BJ (cell line): ENCODE measurements around the gene RMND1. TPM values are rescaled to one million over a fixed set of nuclear protein-coding genes. Genes with fewer than 3 reads are reported as not detected.
A peak's percentile ranks its signal among the peaks of the same experiment; 100 is the strongest.

Experiments used
- CTCF ChIA-PET: fragments of 350-600 bp; formaldehyde crosslinking; extraction: SDS; loops from one replicate; lab custom pipeline; 2021; ENCODE audit warnings: antibody characterized with exemption, inconsistent platforms; lab: Yijun Ruan, JAX
- POLR2A ChIA-PET: fragments of 300-600 bp; sonication (Branson Sonifier 250); formaldehyde crosslinking; extraction: SDS; loops from one replicate; lab custom pipeline; 2021; ENCODE audit warnings: antibody characterized with exemption; lab: Charles Lee
- DNase-seq: peaks from one replicate; pipeline ENCODE4 v3.0.0-alpha.2; 2011; ENCODE audit warnings: low read depth
- H3K27me3 ChIP-seq: 2 replicates; pipeline ENCODE4 v1.6.0; 2011; ENCODE audit warnings: low read length; ENCODE audit not compliant: control insufficient read depth, insufficient read depth
- H3K36me3 ChIP-seq: 2 replicates; pipeline ENCODE4 v1.5.1; 2011; ENCODE audit warnings: low read length; ENCODE audit not compliant: control insufficient read depth, insufficient read depth
- H3K4me3 ChIP-seq: 2 replicates; pipeline ENCODE4 v1.5.1; 2011; ENCODE audit warnings: low read depth, mild to moderate bottlenecking, control low read depth, low read length
- CTCF ChIP-seq: IDR thresholded peaks from 2 replicates; pipeline ENCODE4 v1.5.1; 2011; ENCODE audit warnings: low read depth, mild to moderate bottlenecking, control low read depth, inconsistent platforms, low read length, moderate library complexity; ENCODE audit not compliant: insufficient read depth
- polyA plus RNA-seq: library from polyadenylated mRNA; depleted of rRNA; stranded (reverse); fragments of >200 nt; gene quantifications from 2 replicates; pipeline ENCODE4 v1.2.3, GENCODE V29; 2011

Gene RMND1
- polyA plus RNA-seq, 1 experiment = 10.4 TPM

- H3K4me3 ChIP-seq = peak overlapping the region; percentile 73
- DNase-seq = no peak
- H3K27me3 ChIP-seq = no peaks in the 10 kb centered on the region
- ChIA-PET CTCF (interaction anchor here (1.8 kb wide), 1 partner anchor 14 kb away, joined by 12 read pairs; no protein-coding TSS in a partner anchor), POLR2A (no interaction called here)
- TF ChIP-seq CTCF = no peak
- no peaks in the 10 kb centered on the region for H3K36me3 ChIP-seq
Observed at GRCh38 chr6:151392427-151392826, 59.5 kb downstream of the RMND1 start.

GRCh38 chr6:151391471-151392413 lies 60.2 kb downstream of the RMND1 start, which contains the start of gene ZBTB2:
Gene ZBTB2, minus strand, starts transcription at chr6:151391559. Its CDS starts 17,922 bp downstream, at chr6:151373637.
- CTCF ChIA-PET = interaction anchor here (1.8 kb wide), 1 partner anchor 15 kb away, joined by 12 read pairs; no protein-coding TSS in a partner anchor
- TF ChIP-seq CTCF = no peak
- no peaks in the 10 kb centered on the region for H3K36me3 ChIP-seq
- H3K4me3 ChIP-seq = peak within 1 kb of the TSS; percentile 73
- peak; percentile 30 for DNase-seq
- H3K27me3 ChIP-seq = no peaks in the 10 kb centered on the region
- POLR2A ChIA-PET = no interaction called here

- no peaks in the 10 kb centered on the region for H3K27me3 ChIP-seq
- DNase-seq = no peak
- CTCF ChIA-PET = no interaction called here
- TF ChIP-seq CTCF = no peak
- H3K4me3 ChIP-seq = peak overlapping the region; percentile 73
- H3K36me3 ChIP-seq = no peaks in the 10 kb centered on the region
- POLR2A ChIA-PET = interaction anchor here (0.7 kb wide), 1 partner anchor 511 kb away, joined by 3 read pairs; no protein-coding TSS in a partner anchor
Observed at GRCh38 chr6:151390851-151391470, 61.0 kb downstream of the RMND1 start.

GRCh38 chr6:151390276-151390850 lies 61.6 kb downstream of the RMND1 start:
- ChIA-PET CTCF (interaction anchor here (0.6 to 1.2 kb wide), 2 partner anchors 11 to 76 kb away, joined by 3 read pairs; no protein-coding TSS in a partner anchor), POLR2A (interaction anchor here (0.6 to 0.7 kb wide), 2 partner anchors 92 to 510 kb away, joined by 3 read pairs; no protein-coding TSS in a partner anchor)
- Histone ChIP-seq H3K27me3 (no peaks in the 10 kb centered on the region), H3K36me3 (no peaks in the 10 kb centered on the region), H3K4me3 (peak overlapping the region; percentile 73)
- peak; percentile 92 for DNase-seq
- TF ChIP-seq CTCF = no peak
